ENCODE data around the gene OR1J2.

DNA sequence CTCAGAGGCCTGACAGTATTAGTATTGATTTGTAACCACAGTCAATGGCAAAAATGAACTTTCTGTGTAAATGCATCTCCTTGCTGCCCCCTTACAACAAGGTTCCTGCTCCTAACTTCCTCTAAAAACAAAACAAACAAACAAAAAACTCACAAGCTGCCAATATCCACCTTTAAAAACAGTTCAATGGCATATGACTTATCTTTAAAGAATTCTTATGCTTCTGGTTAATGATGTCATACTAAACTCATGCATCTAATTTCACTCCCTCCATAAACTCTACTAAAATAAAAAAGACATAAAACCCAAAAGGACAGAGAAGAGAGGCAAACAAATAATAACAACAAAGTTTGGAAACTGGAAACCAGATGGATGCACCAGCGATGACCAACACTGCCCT is 25.5 kb downstream of the OR1J2 start:
- TF ChIP-seq EZH2phosphoT487 (IDR thresholded peaks at IDR 0.05; ENCODE audit: insufficient read depth, low read depth) (no peak), EZH2 (IDR thresholded peaks at IDR 0.05; ENCODE audit: insufficient read depth, poor library complexity, severe bottlenecking) (no peak)

Data from GM23248 (cell line).